Activated CD4-positive, alpha-beta T cell treated with anti-CD3 and anti-CD28 coated beads for 36 hours (primary cell): ENCODE data around the gene UHMK1. TPM values are rescaled to one million over a fixed set of nuclear protein-coding genes. Genes with fewer than 3 reads are reported as not detected.

Experiments
- ATAC-seq: fragments of 200-7000 bp; cut with Tn5 transposase; one replicate; pipeline ENCODE4 v1.10.0; 2021; ENCODE audit warnings: mild to moderate bottlenecking, moderate library complexity
- CTCF ChIA-PET: fragments of 350-600 bp; sonication (Branson Sonifier 250); formaldehyde crosslinking; loops from one replicate; lab custom pipeline; 2021; ENCODE audit warnings: antibody characterized with exemption; lab: Charles Lee
- POLR2A ChIA-PET: fragments of 350-600 bp; sonication (Branson Sonifier 250); formaldehyde crosslinking; loops from one replicate; lab custom pipeline; 2021; ENCODE audit warnings: antibody characterized with exemption, inconsistent platforms; lab: Charles Lee
- DNase-seq: peaks from one replicate; pipeline ENCODE4 v3.0.0-alpha.2; 2020
- H3K27ac Mint-ChIP-seq: one replicate; pipeline ENCODE4 v1.8.0; 2021; ENCODE audit warnings: mixed read lengths
- H3K27me3 Mint-ChIP-seq: one replicate; pipeline ENCODE4 v1.8.0; 2021; ENCODE audit warnings: mixed read lengths
- H3K36me3 Mint-ChIP-seq: one replicate; pipeline ENCODE4 v1.8.0; 2021; ENCODE audit warnings: low read depth, mixed read lengths
- H3K4me1 Mint-ChIP-seq: one replicate; pipeline ENCODE4 v1.8.0; 2021; ENCODE audit warnings: mixed read lengths
- H3K4me3 Mint-ChIP-seq: one replicate; pipeline ENCODE4 v1.8.0; 2021; ENCODE audit warnings: mild to moderate bottlenecking, moderate library complexity, mixed read lengths
- H3K9me3 Mint-ChIP-seq: one replicate; pipeline ENCODE4 v1.8.0; 2021; ENCODE audit warnings: low read depth, mixed read lengths
- intact Hi-C, 2 experiments: fragments of 100-400 bp; cut with DNase I in 1 of 2; cut with micrococcal nuclease in 1 of 2; formaldehyde crosslinking; loops; one replicate each; pipeline versions ENCODE4 v1.14.2 to v1.15.1; 2022 to 2024; cut with DNase I, micrococcal nuclease
- total RNA-seq, 2 experiments: library from RNA; stranded (reverse); gene quantifications; one replicate each; pipeline ENCODE4 v1.2.3, GENCODE V29; 2021

Gene UHMK1
- total RNA-seq, 2 experiments from 2014 or later = 35.1 to 48.1 TPM

DNA sequence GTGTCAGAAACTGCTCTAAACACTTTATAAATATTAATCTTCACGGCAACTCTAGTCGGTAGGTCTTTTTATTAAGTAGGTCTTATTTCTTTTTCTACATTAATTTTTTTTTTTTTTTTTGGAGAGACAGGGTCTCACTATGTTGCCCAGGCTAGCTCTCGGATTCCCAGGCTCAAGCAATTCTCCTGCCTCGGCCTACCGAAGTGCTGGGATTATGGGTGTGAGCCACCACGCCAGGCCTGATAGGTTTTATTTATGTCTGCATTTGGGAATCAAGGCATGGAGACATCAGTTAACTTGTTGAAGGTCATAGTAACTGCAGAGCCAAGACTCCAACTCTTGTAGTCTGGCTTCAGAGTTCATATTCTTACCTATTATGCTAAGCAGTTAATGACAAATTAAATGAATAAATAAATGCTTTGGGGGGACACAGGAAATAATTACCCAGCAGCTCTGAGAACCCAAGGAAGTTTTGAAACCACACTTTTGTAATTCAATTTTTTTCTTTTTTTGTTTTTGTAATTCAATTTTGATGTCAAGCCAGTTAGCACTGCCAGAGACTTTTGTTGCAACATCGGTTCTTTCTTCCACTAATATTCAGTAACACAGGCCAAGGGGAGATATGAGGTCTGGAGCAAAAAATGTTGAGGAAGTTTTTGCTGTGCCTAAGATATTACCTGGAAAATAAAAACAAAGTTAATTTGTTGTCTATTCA lies 54.5 kb downstream of the UHMK1 start:
- CTCF ChIA-PET = no interaction called here

DNA sequence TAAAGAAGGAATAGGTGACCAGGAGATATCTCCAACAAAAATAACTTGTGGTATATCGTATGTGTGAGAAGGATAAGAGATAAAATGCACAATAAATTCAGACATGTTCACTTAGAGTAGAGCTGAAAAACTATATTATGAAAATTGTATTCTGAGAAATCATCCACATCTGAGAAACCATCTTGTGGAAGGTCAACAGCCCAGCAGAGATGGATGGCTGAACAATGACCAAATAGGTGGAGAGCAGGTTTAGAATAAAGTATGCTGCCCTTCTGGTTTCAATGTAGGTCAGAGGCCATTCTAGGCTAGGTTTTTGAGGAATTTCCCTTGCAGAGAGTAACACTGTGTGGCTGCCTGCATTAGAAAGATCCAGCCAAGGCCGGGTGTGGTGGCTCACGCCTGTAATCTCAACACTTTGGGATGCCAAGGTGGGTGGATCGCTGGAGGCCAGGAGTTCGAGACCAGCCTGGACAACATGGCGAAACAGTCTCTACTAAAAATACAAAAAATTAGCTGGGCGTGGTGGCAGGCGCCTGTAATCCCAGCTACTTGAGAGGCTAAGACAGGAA lies 55.1 kb downstream of the UHMK1 start:
- no peaks in the 10 kb centered on the region for H3K36me3 Mint-ChIP-seq
- intact Hi-C loops = no loop called here
- no peaks in the 10 kb centered on the region for H3K9me3 Mint-ChIP-seq
- ATAC-seq = no peak
- ChIA-PET POLR2A (no interaction called here), CTCF (no interaction called here)
- H3K27me3 Mint-ChIP-seq = no peaks in the 10 kb centered on the region
- no peak overlapping the region for H3K4me3 Mint-ChIP-seq
- DNase-seq = no peak
- no peak overlapping the region for H3K27ac Mint-ChIP-seq
- H3K4me1 Mint-ChIP-seq = no peaks in the 10 kb centered on the region

More for the DNA sequence above, 54.5 kb downstream of the UHMK1 start:
- Mint-ChIP-seq H3K27me3 (no peaks in the 10 kb centered on the region), H3K27ac (no peak overlapping the region), H3K36me3 (no peaks in the 10 kb centered on the region), H3K4me1 (no peaks in the 10 kb centered on the region), H3K9me3 (no peaks in the 10 kb centered on the region), H3K4me3 (no peak overlapping the region)
- intact Hi-C loops = no loop called here
- ATAC-seq (no peak), DNase-seq (no peak)
- POLR2A ChIA-PET = no interaction called here

DNA sequence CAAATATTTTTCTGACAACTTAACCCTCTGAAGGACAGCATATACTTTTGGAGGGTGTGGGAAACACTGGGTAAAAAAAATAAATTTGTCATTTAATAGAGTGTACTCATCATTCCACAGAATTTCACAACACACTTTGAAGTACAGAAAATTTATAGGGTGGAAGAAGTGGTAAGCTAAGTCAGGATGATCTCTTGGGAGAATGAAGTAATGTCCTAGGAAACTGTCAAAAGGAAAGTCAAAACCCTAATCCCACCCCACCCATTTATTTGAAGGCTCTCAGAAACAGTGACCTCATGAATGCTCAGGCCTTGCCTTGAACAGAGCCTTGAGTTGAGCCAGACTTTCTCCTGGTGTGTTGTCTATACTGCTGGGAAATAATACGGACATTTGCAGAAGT lies 56.6 kb downstream of the UHMK1 start:
- no peak overlapping the region for H3K4me3 Mint-ChIP-seq
- CTCF ChIA-PET = no interaction called here
- DNase-seq = no peak

DNA sequence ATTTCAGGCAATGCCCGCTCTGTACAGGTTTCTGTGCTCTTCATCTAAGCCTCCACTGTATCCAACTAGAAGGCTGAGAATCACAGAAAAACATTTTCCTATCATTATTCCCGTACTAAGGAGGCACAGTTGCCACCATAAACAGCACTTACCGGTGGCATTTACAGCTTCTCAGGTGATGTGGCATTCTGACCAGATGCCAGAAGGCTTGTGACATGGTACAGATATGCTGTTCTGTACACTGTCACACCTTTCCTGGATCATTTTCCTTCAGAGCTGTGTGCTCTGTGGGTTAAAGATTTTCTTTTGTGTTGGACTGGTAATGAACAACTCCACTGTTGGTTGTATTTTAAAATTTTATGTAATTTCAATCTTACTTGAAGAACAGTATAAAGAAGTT lies 59.9 kb downstream of the UHMK1 start:
- H3K9me3 Mint-ChIP-seq = no peaks in the 10 kb centered on the region
- intact Hi-C loops = no loop called here
- ChIA-PET POLR2A (no interaction called here), CTCF (no interaction called here)
- ATAC-seq (no peak), DNase-seq (no peak)
- H3K4me1 Mint-ChIP-seq = peaks cover 9% of the 10 kb centered on the region
- no peak overlapping the region for H3K4me3 Mint-ChIP-seq
- H3K27me3 Mint-ChIP-seq = no peaks in the 10 kb centered on the region
- no peak overlapping the region for H3K27ac Mint-ChIP-seq
- peaks cover under 1% of the 10 kb centered on the region for H3K36me3 Mint-ChIP-seq

More for the DNA sequence above, 56.6 kb downstream of the UHMK1 start:
- no peak for ATAC-seq
- POLR2A ChIA-PET = no interaction called here
- no peaks in the 10 kb centered on the region for H3K4me1 Mint-ChIP-seq
- no peaks in the 10 kb centered on the region for H3K36me3 Mint-ChIP-seq
- H3K9me3 Mint-ChIP-seq = no peaks in the 10 kb centered on the region
- H3K27ac Mint-ChIP-seq = no peak overlapping the region
- intact Hi-C loops = no loop called here
- no peaks in the 10 kb centered on the region for H3K27me3 Mint-ChIP-seq

DNA sequence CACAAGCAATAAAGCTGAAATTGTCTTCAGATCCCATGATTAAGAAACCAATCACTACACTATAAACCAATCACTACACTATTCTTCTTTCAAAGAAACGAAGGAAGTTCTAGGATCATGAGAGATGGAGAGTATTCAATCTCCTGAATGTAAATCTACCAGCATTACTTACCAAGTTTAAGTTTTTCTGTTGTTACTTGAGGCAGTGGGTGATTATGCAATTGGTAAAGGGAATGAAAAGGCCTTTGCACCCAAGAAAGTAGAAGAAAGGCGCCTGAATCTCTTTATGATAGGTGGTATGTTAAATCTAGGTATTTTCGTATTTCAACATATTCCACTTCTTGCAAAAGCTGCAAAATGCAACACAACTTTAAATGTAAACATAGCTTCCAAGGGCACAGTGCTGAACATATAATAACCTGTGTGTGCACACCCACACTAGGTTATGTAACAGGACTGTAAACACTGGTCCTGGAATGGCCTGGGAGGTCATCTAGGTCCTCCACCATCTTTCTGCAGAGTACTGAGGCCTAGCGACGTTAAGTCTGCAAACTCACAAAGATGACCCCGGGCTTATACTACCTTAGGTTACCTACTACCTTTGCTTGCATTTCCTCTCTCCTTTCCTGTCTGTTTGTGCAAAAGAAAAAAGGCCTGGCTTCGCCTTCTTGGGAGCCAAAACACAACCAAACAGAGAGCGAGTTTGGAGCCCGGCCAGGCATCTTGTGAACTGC lies 62.9 kb downstream of the UHMK1 start:
- Mint-ChIP-seq H3K27me3 (no peaks in the 10 kb centered on the region), H3K4me3 (peak overlapping the region; percentile 79), H3K4me1 (peaks cover 35% of the 10 kb centered on the region), H3K9me3 (no peaks in the 10 kb centered on the region), H3K36me3 (peaks cover 2% of the 10 kb centered on the region), H3K27ac (peak overlapping the region; percentile 94)
- DNase-seq (no peak), ATAC-seq (no peak)
- intact Hi-C loops = loop anchor here (1.0 to 10.0 kb wide), 8 partner anchors 63 to 1333 kb away; partner anchors contain the start of genes NUF2 (in 2 of the 2), UHMK1 (in 2 of the 2), ATF6 (in 1 of the 2) and HSD17B7 (in 1 of the 2)
- ChIA-PET POLR2A (interaction anchor here (0.7 kb wide), 1 partner anchor 867 kb away, joined by 4 read pairs; no protein-coding TSS in a partner anchor), CTCF (interaction anchor here (0.6 to 1.0 kb wide), 3 partner anchors 19 to 62 kb away, joined by 4 to 6 read pairs (median 4); no protein-coding TSS in a partner anchor)

DNA sequence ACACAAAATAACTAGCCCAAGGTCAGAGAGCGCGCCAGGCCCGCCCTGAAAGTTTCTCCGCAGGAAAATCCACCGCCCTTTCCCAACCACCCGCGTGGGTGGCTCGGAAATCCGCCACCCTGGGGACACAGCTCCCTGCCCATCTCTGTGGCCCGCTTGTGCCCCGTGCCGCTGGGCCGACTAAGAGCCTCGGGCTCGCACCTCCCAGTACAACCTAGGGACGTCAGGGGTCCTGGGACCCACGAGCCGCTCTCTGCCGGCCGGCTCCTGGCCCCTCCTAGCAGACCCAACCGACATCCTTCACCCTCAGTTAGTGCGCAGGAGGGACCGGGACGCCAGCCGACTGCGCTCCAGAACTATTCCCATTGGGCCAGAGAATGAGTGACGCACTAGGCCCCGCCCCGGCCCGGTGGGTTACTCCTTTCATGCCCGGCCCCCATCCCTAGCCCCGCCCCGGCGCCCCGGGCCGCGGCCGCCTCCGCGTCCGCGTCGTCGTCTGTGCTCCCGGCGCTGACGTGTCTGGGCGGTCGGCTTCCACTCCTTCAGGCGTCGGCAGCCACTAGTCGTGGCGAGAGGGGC lies 63.5 kb downstream of the UHMK1 start:
- Mint-ChIP-seq H3K27me3 (no peaks in the 10 kb centered on the region), H3K36me3 (peaks cover 2% of the 10 kb centered on the region), H3K9me3 (no peaks in the 10 kb centered on the region), H3K4me1 (peaks cover 35% of the 10 kb centered on the region), H3K4me3 (peak overlapping the region; percentile 79), H3K27ac (peak overlapping the region; percentile 94)
- POLR2A ChIA-PET = no interaction called here
- intact Hi-C loops = loop anchor here (1.0 to 10.0 kb wide), 8 partner anchors 64 to 1334 kb away; partner anchors contain the start of genes NUF2 (in 2 of the 2), UHMK1 (in 2 of the 2), ATF6 (in 1 of the 2) and HSD17B7 (in 1 of the 2)
- peak; percentile 99 for DNase-seq
- peak; percentile 98 for ATAC-seq
- CTCF ChIA-PET = interaction anchor here (0.6 to 1.0 kb wide), 3 partner anchors 19 to 62 kb away, joined by 4 to 6 read pairs (median 4); no protein-coding TSS in a partner anchor

DNA sequence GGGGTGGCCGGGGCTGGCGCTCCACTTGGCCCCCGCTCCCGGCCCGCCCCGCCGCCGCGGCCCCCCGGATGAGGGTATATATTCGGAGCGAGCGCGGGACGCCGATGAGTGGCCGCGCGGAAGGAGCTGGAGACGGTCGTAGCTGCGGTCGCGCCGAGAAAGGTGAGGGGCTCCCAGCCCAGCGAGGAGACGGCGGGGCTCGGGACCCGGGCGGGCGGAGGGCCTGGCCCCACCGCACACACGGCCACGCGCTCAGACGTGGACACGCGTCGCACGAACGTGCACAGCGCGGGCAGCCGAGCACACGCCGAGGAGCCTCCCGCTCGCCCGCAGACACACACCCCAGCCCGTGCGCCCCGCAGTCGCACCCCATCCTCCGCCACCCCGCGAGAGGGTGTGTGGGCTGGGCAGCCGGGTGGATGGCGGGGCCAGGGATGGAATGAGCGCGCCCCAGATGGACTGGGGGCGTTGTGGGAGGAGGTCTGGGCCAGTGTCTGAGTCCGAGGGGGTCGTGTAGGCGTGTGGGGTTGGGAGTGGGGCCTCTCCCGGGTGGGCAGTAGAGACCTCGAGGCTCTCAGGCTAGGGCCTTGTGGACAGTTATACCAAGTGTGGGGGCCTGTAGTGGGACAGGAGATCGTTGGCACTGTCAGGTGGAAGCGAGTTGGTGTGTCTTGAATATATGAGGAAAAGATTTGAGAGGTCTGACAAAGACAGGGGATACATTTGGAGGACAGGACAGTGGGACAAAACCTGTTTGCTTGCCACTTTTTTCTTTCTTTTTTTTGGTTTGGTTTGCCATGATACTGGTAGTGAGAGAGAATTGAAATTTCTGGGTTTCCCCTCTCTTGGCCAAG lies 64.2 kb downstream of the UHMK1 start, which contains the start of gene UAP1:
TSS of gene UAP1 (plus strand) at position 107 of the 854 bp plus-strand sequence. CDS start 4,347 bp downstream, outside the sequence.
- H3K4me3 Mint-ChIP-seq = peak within 1 kb of the TSS; percentile 79
- H3K27ac Mint-ChIP-seq = peak within 1 kb of the TSS; percentile 94
- DNase-seq = no peak
- peaks cover 35% of the 10 kb centered on the region for H3K4me1 Mint-ChIP-seq
- peak; percentile 31 for ATAC-seq
- H3K27me3 Mint-ChIP-seq = no peaks in the 10 kb centered on the region
- no peaks in the 10 kb centered on the region for H3K9me3 Mint-ChIP-seq
- ChIA-PET CTCF (no interaction called here), POLR2A (no interaction called here)
- peaks cover 4% of the 10 kb centered on the region for H3K36me3 Mint-ChIP-seq
- intact Hi-C loops = loop anchor here (1.0 to 10.0 kb wide), 8 partner anchors 65 to 1335 kb away; partner anchors contain the start of genes NUF2 (in 2 of the 2), UHMK1 (in 2 of the 2), ATF6 (in 1 of the 2) and HSD17B7 (in 1 of the 2)

DNA sequence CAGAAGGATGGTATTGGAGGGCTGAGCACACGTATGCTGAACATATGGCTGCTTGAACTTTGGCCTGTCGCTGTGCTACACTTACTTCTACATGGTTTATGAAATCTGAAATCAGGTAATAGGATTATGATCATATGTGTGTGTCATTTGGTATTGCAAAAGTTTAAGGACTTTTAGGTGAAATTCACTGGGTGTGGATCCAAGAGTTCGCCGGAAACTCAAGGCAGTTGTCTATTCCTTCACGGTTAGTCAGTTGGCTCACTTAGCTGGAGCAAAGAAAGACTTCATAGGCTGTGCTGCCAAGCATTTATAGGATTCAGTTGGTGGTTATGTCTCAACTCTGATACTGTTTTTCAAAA lies 64.8 kb downstream of the UHMK1 start:
- POLR2A ChIA-PET = no interaction called here
- H3K27ac Mint-ChIP-seq = peak overlapping the region; percentile 74
- H3K4me1 Mint-ChIP-seq = peaks cover 35% of the 10 kb centered on the region
- H3K27me3 Mint-ChIP-seq = no peaks in the 10 kb centered on the region
- DNase-seq (peak; percentile 9), ATAC-seq (no peak)
- CTCF ChIA-PET = no interaction called here
- intact Hi-C loops = loop anchor here in 1 of 2 experiments (5.0 to 10.0 kb wide), 3 partner anchors 768 to 1335 kb away; partner anchors contain the start of genes ATF6 and TOMM40L
- H3K36me3 Mint-ChIP-seq = peaks cover 7% of the 10 kb centered on the region
- H3K9me3 Mint-ChIP-seq = no peaks in the 10 kb centered on the region
- peak overlapping the region; percentile 79 for H3K4me3 Mint-ChIP-seq

DNA sequence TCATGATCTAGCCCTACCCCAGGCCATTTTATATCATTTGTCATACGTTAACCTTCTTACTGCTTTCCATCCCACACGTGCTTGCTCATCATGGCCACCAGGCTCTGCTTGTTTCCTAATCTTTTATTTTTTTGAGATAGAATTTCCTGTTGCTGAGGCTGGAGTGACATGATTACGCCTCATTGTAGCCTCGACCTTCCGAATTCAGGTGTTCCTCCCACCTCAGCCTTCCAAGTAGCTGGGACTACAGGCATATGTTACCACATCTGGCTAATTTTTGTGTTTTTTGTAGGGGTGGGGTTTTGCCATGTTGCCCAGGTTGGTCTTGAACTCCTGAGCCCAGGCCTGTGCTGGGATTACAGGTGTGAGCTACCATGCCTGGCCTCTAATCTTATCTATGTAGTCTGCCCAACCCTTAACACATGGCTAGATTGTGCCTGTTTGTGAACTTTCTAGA lies 67.2 kb downstream of the UHMK1 start:
- H3K36me3 Mint-ChIP-seq = peaks cover 17% of the 10 kb centered on the region
- H3K4me3 Mint-ChIP-seq = no peak overlapping the region
- no peak for ATAC-seq
- intact Hi-C loops = loop anchor here in 1 of 2 experiments (5.0 to 10.0 kb wide), 3 partner anchors 770 to 1337 kb away; partner anchors contain the start of genes ATF6 and TOMM40L
- peaks cover 35% of the 10 kb centered on the region for H3K4me1 Mint-ChIP-seq
- H3K27me3 Mint-ChIP-seq = no peaks in the 10 kb centered on the region
- CTCF ChIA-PET = no interaction called here
- DNase-seq = peak; percentile 21
- no peaks in the 10 kb centered on the region for H3K9me3 Mint-ChIP-seq
- POLR2A ChIA-PET = no interaction called here
- peak overlapping the region; percentile 38 for H3K27ac Mint-ChIP-seq

DNA sequence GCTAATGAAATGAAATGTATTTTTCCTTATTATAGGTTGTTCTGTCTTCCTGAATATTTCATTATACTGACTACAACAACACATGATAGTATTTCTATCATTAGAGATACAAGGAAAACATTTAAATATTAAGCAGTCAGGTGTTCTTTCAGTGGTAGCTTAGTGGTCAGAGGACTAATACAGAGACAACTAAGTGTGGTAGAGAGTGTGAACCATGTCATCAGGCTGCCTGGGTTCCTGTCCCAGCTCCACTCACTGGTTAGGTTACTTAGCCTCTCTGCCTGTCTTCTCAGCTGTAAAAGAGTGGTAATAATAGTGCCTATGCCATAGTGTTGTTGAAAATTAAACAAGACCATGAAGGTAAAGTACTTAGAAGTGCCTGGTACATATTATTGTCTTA lies 67.8 kb downstream of the UHMK1 start:
- Mint-ChIP-seq H3K9me3 (no peaks in the 10 kb centered on the region), H3K4me1 (peaks cover 37% of the 10 kb centered on the region), H3K27ac (no peak overlapping the region), H3K4me3 (no peak overlapping the region), H3K36me3 (peaks cover 17% of the 10 kb centered on the region), H3K27me3 (no peaks in the 10 kb centered on the region)
- ChIA-PET CTCF (no interaction called here), POLR2A (no interaction called here)
- ATAC-seq (no peak), DNase-seq (no peak)
- intact Hi-C loops = loop anchor here in 1 of 2 experiments (10.0 kb wide), 1 partner anchor 771 kb away; no protein-coding TSS in a partner anchor
